ENCODE results near the gene YAP1. TPM values are rescaled to one million over a fixed set of nuclear protein-coding genes. Genes with fewer than 3 reads are reported as not detected.

YAP1 gene
- total and polyA plus RNA-seq, 2 of the 4 experiments (the other 2 are of a cell fraction), result 121 to 251 TPM

DNA sequence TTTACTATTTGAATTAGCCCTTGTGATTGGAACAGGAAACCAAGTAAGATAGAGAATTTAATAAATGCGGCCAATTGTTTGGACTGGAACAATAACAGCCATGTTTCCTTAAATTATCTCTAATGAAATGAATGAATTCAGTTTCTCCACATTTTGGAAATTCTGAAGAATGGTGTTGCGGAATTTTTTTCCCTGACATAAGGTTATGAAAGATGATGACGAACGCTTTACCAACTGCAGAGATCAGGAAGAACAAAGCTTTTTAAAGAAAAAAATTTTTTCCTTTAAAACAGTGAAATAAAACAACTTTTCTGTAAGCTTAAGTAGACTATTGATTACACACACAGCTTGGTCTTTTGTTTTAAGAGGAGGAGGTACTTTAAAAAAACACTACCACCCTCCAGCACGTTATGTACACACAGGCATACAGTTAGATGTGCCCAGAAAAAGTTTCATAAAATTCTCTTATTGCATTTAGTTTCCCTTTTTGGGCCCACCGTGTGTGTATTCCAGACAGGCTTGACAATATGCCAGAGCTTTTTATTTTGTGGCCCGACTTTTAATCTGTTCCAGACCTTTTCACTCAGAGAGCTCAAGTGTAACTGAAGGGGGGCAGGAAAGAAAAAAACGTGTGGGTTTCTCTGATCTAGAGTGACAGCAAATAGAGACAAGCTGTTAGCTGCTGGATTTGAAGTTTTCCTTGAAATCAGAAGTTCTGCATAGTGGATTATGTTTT, 77.3 kb downstream of the YAP1 start:
- H3K36me3 ChIP-seq (ENCODE audit: control insufficient read depth, insufficient read depth, low read length), result peaks cover 5% of the 10 kb centered on the region
- in situ Hi-C loops (cut with MboI; ENCODE audit: low sequenced_read_pairs) (no loop called here), dilution Hi-C loops (cut with HindIII; ENCODE audit: low sequenced_read_pairs, unreplicated experiment) (no loop called here), intact Hi-C loops (cut with micrococcal nuclease) (loop anchor here (5.0 kb wide), 1 partner anchor 75 kb away; the partner anchor contains the start of gene YAP1)
- H3K27me3 ChIP-seq (ENCODE audit: control insufficient read depth, insufficient read depth, low read length), result no peaks in the 10 kb centered on the region
- no peak for TF ChIP-seq MAZ (IDR thresholded peaks at IDR 0.05; ENCODE audit: borderline replicate concordance, low read depth, low read length)
- TF ChIP-seq CEBPB (IDR thresholded peaks at IDR 0.05; ENCODE audit: low read depth, low read length), result peak; percentile 19; the same call in 1 of the 2 replicates
- H2AFZ ChIP-seq (replicated peaks; ENCODE audit: low read length, poor library complexity), result no peak overlapping the region
- H3K9me1 ChIP-seq (ENCODE audit: insufficient read depth, low read length), result peaks cover 19% of the 10 kb centered on the region
- peak overlapping the region; percentile 47 for H3K56ac ChIP-seq (ENCODE audit: extremely low read depth, insufficient read depth, low read length)
- H2AK9ac ChIP-seq (replicated peaks; ENCODE audit: low read depth, low read length, poor library complexity), result no peak overlapping the region
- no peak overlapping the region for H2BK15ac ChIP-seq (ENCODE audit: low read depth, low read length)
- peak overlapping the region; percentile 75 for H2BK5ac ChIP-seq (ENCODE audit: low read depth, low read length, poor library complexity, severe bottlenecking)
- 0 out of 2 replicates have a peak overlapping the region, but pooled peaks have one; percentile 10 for H2BK20ac ChIP-seq (ENCODE audit: low read depth, low read length)
- peak overlapping the region; percentile 61; the same call in 1 of the 2 replicates for H3K18ac ChIP-seq (ENCODE audit: low read depth, low read length)
- no peaks in the 10 kb centered on the region for H3K9me3 ChIP-seq (ENCODE audit: control insufficient read depth, insufficient read depth, low read length)
- peaks cover 8% of the 10 kb centered on the region; the same call in 1 of the 2 replicates for H4K20me1 ChIP-seq (ENCODE audit: insufficient read depth, low read length)
- peak overlapping the region; percentile 63 for H3K27ac ChIP-seq (ENCODE audit: insufficient read depth, low read length)
- peaks cover 57 to 80% of the 10 kb centered on the region in 2 experiments for H3K79me1 ChIP-seq (ENCODE audit: low read depth in 1 of 2, low read length in 2 of 2)
- H3K4me1 ChIP-seq (ENCODE audit: control insufficient read depth, insufficient read depth, low read length), result peaks cover 16% of the 10 kb centered on the region
- H3K4me2 ChIP-seq (ENCODE audit: low read depth, low read length), result peak overlapping the region; percentile 79
- no CpG with 5 or more reads among the region's 8 CpGs for WGBS, 2 experiments (ENCODE audit: extremely low coverage in 2 of 2, insufficient read length in 1 of 2)
- CTCF ChIA-PET, result interaction anchor here (1.2 to 3.2 kb wide), 2 partner anchors 9 to 10 kb away, joined by 3 to 9 read pairs; no protein-coding TSS in a partner anchor
- H4K8ac ChIP-seq (ENCODE audit: low read depth in 2 of 2, low read length in 2 of 2), result peak overlapping the region; percentile 31 to 46; a peak in 1 of 4 replicates
- H3K4me3 ChIP-seq (ENCODE audit: insufficient read depth, low read depth, low read length), result no peak overlapping the region
- peak overlapping the region; percentile 14; the same call in 1 of the 2 replicates for H2BK120ac ChIP-seq (ENCODE audit: low read depth, low read length)
- no peak overlapping the region for H2AK5ac ChIP-seq (ENCODE audit: low read depth, low read length)
- no peak overlapping the region for H4K5ac ChIP-seq (ENCODE audit: low read depth, low read length)
- peak; percentile 35 for DNase-seq
- peak overlapping the region; percentile 54; the same call in 1 of the 2 replicates for H3K23ac ChIP-seq (ENCODE audit: low read depth, low read length)
- peak overlapping the region; percentile 6; the same call in 1 of the 2 replicates for H3K14ac ChIP-seq (replicated peaks; ENCODE audit: low read depth, low read length)
- no TSS peak for BruUV-seq (replicated peaks)
- peak overlapping the region; percentile 62 for H3K9ac ChIP-seq (ENCODE audit: low read depth, low read length)
- ATAC-seq (ENCODE audit: low read depth), result no peak
- H3K4ac ChIP-seq (ENCODE audit: low read depth, low read length), result peak overlapping the region; percentile 5; the same call in 1 of the 2 replicates
- POLR2A ChIA-PET (ENCODE audit: unreplicated experiment), result interaction anchor here (0.7 kb wide), 1 partner anchor 49 kb away, joined by 3 read pairs; no protein-coding TSS in a partner anchor
- H4K91ac ChIP-seq (ENCODE audit: insufficient read depth, low read depth, low read length), result no peak overlapping the region
